NCI-H2227 (cell line): ENCODE measurements around the gene ACOD1.
"Not testable (repeated sequence)": the region's sequence is repeated elsewhere in the genome, so short reads cannot be mapped to it uniquely, and the experiment has no call there.

ENCODE experiments used
- DNase-seq: peaks from one replicate; lab custom pipeline; 2025; ENCODE audit not compliant: unreplicated experiment; lab: John Stamatoyannopoulos, UW

ACOD1 gene

DNA sequence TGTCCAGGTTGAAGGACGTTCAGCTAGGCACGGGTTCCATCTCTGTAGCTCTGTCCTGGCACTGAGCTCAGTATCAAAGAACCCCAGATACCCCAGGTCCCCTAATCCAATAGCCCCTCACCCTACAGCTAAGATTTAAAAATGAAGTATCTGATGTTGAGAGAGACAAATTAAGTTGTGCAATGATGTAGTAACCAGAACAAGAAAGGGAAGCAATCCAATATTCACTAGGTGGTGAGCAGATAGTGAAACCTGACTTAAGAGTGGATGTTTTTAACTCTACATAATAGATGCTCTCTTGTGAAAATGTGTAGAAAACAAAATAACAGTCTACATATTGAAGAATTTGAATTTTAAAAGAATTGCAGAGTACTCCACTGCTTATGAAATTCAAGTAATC is 1.8 kb downstream of the ACOD1 start:
- DNase-seq: no peak

DNA sequence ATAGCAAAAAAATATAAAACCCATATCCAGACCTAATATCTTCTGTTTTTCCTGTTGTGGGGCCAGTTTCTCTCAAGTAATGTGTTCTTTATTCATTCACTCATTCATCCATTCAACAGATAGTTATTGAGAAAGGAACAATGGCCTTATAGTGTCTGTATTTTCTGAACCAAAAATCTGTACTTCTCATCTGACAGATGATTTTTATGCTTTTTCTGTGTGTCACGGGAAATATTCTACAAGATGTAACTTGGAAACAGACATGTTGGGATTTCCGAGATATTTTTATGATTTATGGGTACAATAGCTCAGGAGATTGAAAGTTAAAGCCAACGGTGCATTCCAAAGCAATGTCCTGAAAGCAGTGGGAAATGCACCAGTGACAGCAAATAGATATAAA is 5.7 kb downstream of the ACOD1 start:
- DNase-seq: no peak

DNA sequence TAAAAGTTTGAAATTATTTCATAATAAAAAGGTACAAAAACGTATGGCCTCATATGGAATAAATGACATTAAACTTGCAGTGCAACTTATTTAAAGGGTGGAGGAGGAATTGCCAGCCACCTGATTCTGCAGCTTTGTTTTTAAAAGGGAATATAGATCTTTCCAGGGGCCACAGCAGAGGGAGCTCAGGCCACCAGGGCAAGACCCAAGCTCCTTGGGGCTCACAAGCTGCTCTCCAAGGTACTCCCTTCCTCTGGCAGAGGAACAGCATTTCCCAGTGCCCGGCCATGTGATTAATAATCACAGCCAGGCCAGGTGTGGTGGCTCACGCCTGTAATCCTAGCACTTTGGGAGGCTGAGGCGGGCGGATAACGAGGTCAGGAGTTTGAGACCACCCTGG is 6.2 kb downstream of the ACOD1 start:
- no peak for DNase-seq

DNA sequence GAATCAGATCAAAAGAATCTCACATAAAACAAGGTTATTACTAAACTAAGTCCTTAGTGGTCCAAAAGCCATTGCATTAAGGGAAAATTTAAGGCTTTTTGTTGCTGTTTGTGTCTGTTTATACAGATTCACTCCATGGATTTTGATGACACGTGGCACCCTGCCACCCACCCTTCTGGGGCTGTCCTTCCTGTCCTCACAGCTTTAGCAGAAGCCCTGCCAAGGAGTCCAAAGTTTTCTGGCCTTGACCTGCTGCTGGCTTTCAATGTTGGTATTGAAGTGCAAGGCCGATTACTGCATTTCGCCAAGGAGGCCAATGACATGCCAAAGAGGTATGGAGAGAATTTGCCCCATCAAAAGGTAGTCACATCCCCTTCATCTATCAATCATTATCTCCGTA is 6.9 kb downstream of the ACOD1 start:
- DNase-seq: no peak

DNA sequence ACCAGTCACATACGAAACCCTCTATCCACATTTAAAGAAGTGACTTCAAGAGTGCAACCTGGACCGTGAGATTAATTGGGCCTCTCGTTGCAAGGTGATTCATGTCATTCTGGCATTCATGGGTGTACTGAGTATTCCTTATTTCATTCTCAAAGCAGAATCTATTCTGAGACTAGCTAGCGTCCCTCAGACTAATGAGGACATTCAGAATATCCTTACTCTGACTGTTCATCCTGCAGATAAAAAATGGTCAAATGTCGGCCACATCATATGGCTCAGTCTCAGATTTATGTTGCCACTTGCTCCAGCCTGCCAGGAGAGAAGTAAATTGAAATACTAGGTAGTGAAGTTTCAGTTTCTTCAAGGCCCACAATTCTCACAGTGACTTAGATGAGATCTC is 7.3 kb downstream of the ACOD1 start:
- DNase-seq: no peak

DNA sequence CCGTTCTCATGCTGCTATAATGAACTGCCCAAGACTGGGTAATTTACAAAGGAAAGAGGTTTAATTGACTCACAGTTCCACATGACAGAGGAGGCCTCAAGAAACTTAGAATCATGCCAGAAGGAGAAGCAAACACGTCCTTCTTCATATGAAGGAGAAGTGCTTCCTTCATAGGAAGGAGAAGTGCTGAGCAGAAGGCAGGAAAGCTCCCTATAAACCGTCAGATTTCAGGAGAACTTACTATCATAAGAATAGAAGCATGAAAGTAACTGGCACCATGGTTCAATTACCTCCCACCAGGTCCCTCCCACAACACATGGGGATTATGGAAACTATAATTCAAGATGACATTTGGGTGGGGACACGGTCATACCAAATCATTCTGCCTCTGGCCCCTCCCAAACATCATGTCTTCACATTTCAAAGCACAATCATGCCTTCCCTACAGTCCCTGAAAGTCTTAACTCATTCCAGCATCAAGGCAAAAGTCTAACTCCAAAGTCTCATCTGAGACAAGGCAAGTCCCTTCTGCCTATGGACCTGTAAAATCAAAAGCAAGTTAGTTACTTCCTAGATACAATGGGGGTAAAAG is 10.6 kb downstream of the ACOD1 start:
- DNase-seq: no peak

DNA sequence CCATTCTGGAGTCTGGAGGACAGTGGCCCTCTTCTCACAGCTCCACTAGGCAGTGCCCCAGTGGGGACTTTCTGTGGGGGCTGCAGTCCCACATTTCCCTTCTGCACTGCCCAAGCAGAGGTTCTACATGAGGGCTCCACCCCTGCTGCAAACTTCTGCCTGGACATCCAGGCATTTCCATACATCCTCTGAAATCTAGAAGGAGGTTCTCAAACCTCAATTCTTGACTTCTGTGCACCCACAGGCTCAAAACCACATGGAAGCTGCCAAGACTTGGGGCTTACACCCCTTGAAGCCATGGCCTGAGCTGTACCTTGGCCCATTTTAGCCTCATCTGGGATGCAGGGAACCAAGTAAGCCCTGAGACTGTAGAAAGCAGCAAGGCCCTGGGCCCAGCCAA is 11.4 kb downstream of the ACOD1 start:
- not testable (repeated sequence) for DNase-seq

DNA sequence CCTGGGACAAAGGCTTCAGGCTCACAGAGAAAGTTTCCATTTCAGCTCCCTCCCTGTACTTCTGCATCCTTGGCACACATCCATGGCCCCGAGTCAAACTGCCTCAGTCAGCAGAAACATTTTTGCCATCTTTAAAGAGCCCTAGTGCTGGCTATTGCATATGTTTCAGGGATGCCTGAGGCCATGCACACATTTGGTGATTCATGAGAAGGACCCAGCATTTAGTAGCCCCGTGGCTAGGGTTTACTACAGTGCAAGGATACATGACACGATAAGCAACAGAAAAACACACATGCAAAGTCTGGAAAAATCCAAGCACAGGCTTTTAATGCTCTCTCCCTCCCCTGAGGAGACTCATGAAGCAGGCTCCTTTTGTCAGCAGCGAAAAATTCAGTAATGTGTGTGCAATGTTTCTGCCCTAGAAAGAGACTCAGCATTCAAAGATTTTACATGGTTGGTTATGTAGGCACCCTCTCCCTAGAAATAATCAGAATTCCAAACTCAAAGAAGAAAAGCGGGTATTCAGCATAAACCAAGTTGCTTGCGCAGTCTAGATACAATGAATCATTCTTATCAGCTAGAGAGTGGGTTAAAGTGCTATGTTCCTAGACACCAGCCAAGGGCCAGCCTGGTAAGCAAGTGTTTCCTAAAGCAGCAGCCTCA is 17.6 kb downstream of the ACOD1 start:
- no peak for DNase-seq

DNA sequence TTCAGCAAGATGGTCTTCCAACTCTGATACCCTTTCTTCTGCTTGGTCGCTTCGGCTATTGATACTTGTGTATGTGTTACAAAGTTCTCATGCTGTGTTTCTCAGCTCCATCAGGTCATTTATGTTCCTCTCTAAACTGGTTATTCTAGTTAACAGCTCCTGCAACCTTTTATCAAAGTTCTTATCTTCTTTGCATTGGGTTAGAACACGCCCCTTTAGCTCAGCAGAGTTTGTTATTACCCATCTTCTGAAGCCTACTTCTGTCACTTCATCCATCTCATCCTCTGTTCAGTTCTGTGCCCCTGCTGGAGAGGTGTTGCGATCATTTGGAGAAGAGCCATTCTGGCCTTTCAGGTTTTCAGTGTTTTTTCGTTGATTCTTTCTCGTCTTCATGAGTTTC is 18.7 kb downstream of the ACOD1 start:
- no peak for DNase-seq

DNA sequence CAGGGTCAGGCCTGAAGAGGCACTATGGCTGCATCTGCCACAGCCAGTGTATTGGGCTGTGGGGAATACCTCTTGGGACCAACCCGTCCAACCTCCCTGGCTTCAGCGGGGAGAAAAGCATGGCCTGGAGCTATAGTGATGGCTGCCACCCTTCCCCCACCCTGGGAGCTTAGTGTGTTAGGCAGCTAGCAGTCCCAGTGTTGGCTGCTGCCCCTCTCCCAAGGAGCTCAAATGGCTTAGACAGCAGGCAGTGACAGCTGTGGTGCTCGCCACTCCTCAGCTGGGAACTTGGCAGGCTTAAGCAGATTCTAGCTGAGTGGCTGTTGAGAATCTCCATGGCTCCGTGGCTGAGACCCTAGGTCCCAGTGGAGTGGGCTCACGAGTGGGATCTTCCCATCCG is 19.7 kb downstream of the ACOD1 start:
- DNase-seq: no peak

DNA sequence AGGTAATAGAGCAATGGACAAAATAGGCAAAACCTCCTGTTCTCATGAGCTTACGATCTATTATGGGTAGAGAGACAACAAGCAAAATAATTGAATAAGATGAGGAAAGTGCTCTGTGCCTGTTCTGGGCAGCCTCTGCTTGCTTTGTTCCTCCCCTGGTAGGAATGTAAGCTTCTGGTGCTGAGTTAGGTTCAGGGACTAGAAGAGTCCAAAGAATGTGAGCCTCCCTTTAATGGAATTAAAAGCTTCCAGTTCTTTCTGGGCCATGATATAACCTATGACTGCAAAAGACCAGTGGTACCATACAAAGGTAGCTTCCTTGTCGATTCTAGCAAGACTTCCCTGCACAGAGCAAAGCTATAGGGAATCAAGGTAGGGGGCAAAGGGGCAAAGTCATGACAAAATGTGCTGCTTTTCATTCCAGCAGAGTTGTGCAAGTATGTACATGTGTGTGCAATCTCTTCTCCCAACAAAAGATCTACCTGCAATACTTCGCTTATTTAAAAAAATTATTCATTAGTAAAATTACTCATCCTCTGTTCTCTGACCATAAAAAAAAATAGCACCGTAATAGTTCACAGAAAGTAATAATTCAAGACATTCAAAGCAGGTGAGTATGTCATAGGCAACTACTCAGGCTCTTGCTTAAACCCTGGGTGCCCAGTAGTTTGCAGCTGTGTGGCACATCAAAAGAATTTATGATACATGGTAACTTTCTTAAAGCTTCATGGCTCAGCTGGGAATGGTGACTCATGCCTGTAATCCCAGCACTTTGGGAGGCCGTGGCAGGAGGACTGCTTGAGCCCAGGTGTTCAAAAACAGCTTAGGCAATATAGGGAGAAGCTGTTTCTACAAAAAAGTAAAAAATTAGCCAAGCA is 21.4 kb downstream of the ACOD1 start:
- no peak for DNase-seq

DNA sequence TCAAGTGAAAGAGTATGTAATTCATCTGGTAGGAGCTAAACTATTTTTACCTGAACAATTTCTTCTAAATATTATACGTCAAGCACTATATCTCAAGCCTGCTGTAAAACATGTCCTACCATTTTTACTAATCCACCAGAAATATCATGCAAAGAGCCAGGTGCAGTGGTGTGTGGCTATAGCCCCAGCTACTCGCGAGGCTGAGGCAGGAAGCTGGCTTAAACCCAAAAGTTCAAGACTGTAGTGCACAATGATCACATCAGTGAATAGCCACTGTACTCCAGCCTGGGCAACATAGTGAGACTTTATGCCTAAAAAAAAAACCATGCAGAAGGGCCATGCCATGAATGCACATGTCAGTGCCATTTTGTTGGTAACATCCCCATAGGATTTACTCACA is 22.9 kb downstream of the ACOD1 start:
- DNase-seq: no peak

DNA sequence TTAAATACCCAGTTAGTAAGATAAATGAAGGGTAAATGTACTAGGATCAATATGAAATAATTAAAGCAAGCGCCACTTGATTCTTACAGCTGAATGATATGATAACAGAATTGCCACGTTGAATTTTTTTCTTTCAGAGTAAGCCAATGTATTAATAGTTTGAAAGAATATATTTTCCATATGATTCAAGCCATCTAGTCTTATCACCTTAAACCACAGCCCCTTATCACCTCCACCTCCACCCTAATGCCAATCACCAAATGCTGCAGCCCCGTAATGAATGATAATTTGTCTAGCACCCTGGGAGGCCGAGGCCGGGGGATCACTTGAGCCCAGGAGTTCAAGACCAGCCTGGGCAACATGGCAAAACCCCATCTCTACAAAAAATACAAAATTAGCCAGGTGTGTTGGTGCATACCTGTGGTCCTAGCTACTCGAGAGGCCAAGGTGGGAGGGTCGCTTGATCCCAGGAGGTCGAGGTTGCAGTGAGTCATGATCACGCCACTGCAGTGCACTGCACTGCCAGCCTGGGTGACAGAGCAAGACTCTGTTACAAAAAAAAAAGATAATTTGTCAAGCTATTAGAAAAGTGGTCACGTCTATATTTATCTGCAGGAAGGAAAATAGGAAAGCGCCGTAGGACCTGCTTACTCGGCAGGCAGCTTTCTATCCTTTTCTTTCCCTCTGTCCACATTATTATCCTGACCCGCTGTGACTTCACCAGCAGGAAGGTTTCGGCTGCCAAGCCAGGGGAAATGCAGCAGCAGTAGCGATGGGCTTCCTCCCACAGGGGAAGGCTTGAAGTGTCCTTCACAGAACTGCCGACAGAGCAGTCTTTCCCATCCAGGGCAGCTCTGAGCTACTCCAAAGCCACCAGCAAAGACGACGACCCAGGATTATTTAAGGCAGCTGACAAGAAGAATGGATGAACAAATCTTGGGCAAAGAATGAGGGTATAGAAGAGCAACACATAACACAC is 23.8 kb downstream of the ACOD1 start:
- DNase-seq: peak; percentile 17

DNA sequence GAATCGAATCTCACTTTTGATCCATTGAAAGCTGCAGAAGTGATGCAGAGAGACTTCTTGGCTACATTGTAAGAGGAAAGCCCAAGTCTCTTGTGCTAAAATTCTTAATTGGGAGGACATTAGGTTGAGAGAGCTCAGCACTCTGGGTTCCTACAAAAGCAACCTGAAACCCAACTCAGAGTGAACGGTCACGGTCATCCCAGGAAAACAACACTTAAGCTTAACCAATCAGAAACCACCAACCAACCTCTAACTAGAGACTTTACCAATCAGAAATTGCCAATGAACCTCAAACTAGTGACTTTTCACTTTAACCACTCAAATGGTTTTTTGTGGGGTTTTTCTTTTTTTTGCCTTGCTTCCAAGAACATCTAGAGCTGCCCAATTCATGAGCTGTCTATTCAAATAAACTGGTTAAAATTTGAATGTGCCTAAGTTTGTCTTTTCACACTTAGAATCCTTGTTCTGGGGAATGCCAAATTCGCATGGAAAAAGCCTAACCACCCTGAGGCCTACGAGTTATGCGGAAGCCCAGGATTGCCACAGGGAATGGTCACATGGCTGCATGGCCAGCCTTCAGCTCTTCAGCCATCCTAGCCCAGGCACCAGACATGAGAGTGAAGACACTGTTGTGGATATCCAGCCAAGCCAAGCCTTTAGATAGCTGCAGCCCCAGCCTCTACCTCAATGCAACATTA is 25.8 kb downstream of the ACOD1 start:
- no peak for DNase-seq

DNA sequence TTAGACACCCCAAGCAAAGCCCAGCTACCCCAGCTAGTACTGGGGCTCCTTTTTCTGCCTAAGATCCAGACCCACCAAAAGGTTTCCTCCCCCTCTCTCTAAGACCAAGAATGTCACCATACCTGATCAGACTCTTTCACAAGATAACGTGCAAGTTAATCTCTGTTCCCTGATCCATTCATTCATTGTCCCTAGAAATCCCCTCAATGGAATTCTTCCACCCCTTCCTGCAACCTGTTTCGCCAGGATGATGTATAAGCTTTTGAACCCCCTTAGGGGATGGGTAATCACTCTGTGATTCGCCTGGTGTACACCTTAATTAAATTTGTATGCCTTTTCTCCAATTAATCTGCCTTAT is 26.3 kb downstream of the ACOD1 start:
- no peak for DNase-seq

DNA sequence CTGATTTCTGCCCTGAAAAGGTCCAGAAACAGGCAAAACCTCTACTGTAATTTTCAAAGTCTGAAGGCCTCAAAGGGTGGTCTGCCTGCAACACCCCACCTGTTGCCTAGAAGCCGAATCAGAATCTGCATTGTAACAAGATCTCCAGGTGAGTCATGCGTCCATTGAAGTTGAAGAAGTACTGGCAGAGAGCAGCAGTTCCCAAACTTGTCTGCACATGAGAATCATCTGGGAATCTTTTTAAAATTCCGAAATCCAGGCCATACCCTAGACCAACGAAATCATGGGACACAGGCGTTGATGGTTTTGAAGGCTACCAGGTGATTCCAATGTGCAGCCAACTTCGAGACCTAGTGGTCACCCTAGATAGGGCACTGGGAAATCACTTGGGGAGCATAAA is 27.6 kb downstream of the ACOD1 start:
- no peak for DNase-seq

DNA sequence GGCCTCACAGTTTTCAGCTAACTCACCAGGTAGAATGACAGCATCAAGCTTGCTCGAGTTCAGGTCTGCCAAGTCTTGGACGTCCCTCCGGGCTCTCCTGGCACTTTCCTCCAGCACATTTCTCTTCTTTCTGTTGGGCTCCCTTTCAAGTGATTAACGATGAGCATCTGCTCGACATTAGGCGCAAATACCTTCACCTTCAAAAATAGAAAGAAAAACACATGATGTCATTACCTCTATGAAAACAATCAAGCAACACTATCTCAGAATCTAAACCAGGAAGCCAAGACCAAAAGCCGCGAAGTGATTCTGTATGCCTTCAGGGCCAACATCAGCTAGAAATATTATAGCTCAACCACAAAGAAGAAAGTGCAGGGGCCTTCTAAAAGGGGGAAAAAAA is 28.2 kb downstream of the ACOD1 start:
- DNase-seq: no peak

DNA sequence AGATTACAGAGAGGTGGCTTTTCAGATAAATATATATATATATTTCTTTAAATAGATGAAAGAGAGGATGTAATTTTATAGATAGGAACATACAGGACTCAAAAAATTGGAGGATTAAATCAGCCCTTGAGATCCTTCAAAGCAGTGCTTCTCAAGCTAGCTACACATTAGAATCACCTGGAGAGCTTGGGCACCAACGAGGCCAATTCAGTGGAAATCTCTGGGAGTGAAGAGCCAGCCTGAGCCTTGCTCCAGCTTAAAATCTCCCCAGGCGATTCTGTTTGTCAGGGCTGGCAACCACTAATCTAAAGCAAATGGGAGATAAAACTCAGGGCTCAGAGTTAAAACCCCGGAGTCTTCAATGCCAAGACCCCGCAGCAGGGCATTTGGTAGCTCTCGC is 28.6 kb downstream of the ACOD1 start:
- no peak for DNase-seq

DNA sequence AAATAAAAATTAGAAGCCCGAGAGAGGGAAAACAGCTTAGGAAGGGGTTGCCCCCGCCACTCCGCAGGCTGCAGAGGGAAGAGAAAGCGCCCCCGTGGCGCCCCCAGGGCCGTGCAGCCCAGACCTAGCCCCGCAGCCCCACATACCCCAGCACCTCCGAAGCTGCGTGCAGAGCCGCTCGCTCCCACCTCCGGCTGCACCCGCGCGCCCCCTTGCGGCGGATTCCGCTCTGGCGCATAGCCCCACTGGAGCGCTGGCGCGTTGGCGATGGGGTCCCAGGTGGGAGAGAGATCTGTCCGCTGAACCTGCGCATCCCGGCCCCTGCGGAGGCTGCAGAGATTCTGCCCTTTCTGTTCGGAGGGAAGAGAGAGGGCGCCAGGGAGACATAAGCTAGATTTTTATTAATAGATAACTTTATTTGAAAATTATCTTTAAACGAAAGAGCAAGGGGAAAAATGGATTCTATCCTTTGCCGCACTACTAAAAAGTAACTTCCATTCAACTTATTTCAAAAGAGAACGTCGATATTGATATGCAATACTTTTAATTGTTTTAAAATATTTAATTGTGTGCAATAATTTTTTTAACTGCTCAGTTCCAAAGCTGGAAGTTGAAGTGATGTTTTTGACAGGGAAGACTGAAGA is 31.9 kb downstream of the ACOD1 start:
- DNase-seq: peak; percentile 81

DNA sequence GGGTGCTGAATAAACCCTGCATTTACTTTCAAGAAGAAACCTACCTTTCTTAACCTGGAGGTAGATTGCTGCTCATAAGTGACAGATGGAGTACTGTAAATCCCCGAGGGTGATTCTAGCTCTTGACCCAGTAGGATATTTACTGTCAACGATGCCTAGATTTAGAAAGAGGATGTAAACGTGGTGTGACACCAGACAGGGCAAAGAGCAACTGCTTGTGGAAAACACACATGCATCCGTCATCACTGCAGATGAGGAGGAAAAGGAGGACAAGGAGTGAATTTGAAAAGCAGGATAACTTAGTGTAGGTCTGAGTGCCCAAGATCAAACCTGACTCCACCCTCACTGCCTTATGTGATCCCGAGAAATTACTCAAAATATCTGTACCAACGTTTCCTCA is 33.8 kb downstream of the ACOD1 start:
- DNase-seq: no peak
